GM18505 (cell line): Measurements from ENCODE around the gene FHOD3.

Experiments
- ATAC-seq: cut with Tn5 transposase; IDR thresholded peaks from one replicate; pipeline ENCODE4 v1.9.1; 2021; ENCODE audit not compliant: unreplicated experiment
- POLR2A ChIP-seq: IDR thresholded peaks from 4 replicates; pipeline ENCODE4 v1.6.1; 2011; ENCODE audit warnings: borderline replicate concordance; ENCODE audit not compliant: insufficient read depth, insufficient read length; ENCODE audit errors: extremely low read depth

Gene FHOD3

DNA sequence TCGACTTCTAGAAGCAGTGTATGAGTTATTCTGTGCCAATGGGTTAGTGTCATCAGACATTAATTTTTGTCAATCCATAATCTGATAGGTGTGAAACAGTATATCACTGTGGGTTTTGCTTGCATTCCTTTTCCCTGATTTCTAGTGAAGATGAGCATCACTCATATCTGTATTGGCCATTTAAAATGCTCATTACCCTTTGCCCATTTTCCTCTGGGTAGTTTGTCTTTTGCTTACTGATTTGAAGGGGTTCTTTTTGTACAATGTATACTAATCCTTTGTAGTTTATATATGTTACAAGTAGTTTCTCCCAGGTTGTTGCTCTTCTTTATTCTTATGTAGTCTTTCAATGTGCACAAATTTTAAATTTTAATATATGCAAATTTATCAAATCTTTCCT, 379.1 kb downstream of the FHOD3 start:
- no peak for ATAC-seq
- no peak for TF ChIP-seq POLR2A

DNA sequence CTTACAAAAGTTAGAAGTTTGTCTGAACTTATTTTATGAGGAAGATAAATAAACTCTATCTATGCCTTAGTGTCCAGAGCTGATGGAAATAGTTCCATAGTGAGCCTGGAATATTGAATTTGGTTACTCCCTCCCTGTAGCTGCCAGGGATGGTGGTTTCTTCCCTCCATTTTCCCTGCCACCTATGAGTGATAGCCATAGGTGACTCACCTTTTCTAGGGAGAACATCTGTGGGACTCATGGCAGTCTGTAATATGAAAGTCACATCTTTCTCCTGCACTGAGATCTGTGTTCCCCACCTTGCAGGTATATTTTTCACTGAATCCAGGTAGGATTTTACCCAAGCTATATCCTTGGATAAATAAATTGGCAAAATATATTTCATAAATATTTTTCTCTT, 382.5 kb downstream of the FHOD3 start:
- no peak for TF ChIP-seq POLR2A
- ATAC-seq, result no peak

DNA sequence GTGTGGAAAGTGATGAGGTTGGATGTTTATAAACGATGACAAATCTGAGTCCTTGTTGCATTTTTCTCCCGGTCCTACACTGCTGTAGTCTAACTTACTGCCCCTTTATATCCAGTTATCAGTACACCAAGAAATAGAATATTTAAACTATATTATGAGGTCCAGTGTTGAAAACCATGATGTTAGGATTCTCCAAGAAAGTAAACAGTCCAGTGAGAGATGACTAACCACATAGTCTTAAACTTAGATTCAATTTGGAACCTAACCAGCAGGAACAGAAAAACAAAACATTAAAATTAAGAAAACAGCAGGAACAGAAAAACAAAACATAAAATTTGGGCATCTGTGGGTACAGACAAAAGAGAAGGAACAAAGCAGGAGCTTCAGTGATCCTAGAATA, 388.1 kb downstream of the FHOD3 start:
- ATAC-seq, result no peak
- no peak for TF ChIP-seq POLR2A

DNA sequence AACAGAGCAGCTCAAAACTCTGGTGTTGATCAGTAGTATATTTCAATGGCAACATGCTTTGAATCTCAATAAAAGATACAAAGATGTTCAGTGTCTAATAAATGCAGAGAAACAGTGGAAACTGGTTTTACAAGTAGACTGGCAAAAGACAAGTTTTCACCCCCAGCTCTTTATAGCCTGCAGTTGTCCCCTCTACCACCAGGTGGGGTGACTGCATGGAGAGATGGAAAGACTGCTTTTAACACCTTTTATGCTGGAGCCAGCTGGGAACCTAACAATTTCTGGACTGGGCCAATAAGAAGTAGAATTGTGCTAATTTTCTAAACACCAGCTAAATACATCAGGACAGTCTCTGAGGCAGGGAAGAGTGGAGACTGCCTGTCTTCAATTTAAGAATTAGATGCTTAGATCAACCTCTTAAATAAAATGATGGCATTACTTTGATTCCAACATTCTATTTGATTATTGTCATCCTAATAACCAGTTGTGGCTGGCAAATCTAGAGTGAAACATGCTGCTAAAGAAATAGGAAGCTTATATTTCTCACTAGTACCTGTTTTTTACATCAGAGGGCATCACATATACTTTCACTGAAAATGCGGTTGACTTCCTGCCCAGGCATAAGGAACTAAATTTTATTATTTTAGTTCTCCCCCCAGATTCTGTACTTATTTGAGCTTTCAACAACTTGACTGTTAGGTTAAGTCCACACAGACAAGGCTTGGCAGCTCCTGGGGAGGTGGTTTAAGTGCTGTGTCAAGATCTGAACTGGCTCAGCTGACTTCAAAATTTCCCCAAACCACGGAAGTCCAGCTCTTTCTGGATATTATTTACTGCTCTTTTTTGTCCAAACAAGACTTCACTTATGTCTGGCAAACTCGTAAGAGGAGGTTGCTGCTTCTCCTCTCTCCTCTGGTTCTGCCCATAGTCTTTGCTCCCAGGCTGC, 390.8 kb downstream of the FHOD3 start:
- peak; percentile 53 for ATAC-seq

DNA sequence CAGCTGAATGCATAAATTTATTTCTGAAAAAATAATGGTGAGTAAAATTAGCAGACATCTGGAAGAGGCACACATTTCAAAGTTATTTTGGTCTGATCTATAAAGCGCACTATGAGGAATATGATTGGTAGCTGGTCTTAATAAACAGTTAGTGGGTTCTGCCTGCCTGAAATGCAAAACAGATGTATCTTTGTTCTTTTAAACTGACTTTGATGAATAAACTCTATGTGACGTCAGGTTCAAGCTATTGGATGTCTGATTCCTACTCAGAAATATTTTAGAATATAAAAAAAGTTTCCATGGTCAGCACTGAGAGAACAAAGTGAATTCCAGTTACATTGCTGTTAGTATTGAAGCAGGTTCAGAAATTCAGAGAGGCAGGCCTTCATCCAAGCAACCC, 394.9 kb downstream of the FHOD3 start:
- no peak for TF ChIP-seq POLR2A
- ATAC-seq, result no peak

More for the DNA sequence above, 390.8 kb downstream of the FHOD3 start:
- TF ChIP-seq POLR2A, result no peak

DNA sequence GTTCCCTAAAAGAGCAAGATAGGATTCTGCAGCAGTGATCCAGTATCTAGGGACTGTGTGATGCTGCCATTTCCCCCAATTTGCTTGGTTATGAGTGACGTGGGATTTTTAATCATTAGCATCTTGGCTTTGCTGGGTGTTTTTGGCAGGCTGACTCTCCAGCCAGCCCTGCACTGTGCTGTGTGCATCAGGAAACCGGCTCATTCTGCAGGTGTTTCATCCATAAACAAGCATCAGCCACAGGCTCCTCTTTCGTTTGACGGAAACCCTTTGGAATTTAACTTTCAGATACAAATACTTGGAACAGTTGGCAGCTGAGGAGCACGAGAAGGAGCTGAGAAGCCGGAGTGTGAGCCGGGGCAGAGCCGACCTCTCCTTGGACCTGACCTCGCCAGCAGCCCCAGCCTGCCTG, 395.4 kb downstream of the FHOD3 start:
- TF ChIP-seq POLR2A, result no peak
- ATAC-seq, result no peak

DNA sequence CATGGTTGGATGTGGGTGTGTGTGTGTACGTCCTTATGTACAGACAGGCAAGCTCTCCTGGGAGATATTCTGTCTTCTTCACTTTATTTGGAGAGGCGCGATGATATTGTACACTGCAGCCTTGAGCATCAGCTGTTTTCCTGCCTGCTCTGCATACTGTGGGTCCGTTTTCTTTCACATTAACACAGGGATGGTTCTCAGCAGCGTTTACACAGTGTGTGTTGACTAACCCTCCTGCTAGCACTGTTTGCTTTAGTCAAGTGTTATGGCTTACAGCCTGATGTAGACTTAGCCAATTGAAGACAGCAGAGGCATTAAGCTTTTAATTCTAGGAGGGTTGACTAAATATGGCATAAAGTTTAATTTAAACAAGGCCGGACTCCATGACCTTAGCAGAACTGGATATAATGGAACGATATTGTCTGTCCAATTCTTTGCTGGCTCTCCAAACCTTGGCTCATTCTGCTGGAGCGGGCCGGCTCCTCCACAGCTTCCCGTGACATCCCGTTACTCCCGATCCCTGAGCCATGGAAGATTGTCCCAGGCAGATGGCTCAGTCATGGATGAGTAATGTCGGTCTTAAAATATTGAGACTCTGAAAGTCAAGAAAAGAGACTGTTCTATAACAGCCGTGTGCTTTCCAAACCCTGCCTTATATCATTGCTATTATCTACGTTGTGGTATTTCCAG, 396.6 kb downstream of the FHOD3 start:
- ATAC-seq, result no peak

DNA sequence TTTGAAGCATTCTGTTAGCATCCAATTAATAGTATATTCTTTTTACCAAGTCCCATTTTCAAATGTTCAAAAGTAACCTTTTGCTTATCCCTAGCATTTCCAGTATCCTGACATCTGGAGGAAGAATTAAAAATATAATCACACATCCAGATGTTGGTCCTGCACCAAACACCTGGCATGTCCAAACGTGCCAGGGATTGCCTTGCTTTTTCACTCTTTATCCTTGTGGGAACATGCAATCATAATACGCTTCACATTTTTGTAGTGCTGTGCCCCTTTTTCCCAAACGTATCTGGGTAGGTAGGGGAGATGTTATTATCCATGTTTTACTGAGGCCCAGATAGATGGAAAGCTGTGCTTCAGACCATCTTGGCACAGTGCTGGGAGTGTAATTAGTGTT, 398.3 kb downstream of the FHOD3 start:
- TF ChIP-seq POLR2A, result no peak
- no peak for ATAC-seq

More for the DNA sequence above, 396.6 kb downstream of the FHOD3 start:
- TF ChIP-seq POLR2A, result no peak

DNA sequence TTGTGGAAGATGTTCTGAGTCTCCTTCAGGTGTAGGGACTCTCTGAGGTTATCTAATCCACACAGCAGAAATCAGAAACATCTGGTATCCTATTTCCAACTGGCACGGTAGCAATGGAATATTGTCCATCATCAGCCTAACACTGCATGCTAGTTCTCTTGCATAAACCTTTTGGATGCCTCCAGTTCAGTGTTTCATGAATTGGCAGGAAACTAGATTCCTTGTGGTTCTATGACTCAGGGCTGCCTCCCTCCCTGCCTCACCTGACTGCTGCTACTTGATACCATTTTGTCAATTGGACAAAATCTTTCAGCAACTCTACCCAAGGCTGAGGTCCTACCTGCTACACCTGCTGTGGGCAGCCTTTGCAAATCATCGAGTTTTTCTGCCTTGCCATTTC, 400.4 kb downstream of the FHOD3 start:
- ATAC-seq, result no peak
- TF ChIP-seq POLR2A, result no peak

DNA sequence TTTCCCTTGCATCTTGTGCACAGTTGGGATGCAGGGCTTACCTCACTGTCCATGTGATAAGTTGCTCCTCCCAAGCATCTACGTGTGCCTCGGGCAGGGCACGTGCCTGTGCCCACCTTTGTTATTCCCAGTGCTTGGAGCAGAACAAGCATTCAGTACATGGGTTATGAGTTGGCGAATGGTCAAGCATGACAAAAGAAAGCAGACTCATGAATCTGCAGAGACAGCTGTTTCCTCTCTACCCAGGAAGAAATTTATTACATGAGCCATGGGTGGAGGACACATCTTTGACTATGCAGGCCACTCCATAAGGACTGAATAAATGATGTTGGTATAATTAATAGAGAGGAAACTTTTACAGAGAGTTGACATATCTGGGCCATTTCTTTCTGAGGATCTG, 403.4 kb downstream of the FHOD3 start:
- TF ChIP-seq POLR2A, result no peak
- no peak for ATAC-seq

DNA sequence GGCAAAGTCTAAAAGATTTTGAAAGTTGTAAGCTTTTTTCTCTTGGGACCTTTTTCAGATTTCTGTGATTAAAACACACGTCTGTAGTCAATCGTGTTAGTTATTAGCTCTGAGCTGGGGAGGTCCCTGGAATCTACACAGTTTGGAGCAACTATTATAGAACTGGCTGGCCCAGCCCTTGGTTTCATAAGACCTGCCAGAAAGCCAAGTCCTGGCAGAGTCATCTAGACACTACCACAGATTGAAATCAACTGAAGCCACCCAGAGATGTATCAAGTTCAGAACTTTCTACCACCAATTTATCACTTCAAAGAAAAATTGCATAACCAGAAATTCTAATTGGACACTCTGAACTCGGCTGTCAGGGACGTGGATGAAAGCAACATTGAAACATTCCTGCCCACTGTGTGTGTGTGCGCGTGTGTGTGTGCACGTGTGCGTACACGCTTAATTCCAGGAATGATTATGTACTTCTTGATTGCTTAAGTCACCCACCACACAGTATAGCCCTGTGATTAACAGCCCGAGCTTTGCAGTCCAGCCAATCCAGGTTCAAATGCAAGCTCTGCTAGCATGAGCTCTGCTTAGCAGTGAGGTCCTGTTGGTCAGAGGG, 405.0 kb downstream of the FHOD3 start:
- ATAC-seq, result no peak
- no peak for TF ChIP-seq POLR2A

DNA sequence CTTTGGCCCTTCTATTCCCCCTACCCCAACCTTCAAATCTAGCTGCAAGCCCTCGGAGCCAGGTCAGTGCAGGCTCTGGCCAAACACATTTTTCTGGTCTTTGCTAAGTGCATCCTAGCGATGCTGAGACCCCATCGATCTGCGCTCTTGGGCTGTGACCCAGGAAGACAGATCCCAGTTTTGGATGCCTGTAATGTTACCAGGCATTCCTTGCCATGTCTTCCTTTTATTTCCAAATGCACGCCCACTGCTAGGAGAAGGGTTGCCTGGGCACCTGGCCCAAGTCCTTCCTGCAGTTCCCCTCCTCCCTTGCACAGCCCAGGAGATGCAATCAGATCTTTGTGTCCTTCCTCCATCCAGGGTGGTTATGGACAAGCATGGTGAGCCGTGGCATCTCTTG, 406.6 kb downstream of the FHOD3 start:
- no peak for ATAC-seq
- no peak for TF ChIP-seq POLR2A

DNA sequence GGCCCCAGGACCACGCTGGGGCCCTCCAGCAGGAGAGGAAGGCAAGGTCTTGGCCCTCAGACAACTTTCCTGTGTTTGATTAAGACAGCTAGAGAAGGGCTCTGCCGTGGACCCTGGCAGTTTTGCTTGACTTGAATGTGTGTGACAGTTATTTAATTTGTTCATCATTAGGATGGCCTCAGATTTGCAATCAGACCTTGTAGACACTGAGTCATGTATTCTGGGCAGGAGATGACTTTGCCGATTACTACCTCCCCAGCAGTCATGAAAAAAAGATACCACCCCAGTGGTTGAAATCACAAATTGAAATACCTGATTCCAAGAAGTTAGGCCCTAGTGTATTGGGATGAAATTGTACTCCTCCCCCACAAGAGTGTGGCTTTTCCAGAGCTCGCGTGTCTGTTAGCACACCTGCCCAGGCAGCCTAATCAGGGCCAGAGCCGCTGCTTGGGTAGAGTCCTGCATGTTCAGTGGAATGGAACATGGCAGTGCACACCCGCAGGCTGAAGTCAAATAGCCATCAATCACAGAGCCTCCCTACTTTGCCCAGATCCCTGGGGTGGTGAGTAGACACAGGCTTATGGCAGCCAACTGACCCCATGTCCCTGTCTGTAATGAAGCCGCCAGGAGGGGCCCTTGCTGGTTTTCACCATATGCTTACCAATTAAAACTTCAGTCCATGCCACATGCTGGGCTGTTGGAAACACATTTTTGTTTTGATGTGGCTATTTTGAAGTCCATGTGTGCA, 408.8 kb downstream of the FHOD3 start:
- TF ChIP-seq POLR2A, result no peak
- no peak for ATAC-seq
